ENCODE measurements around the gene IL12RB2. TPM values are rescaled to one million over a fixed set of nuclear protein-coding genes. Genes with fewer than 3 reads are reported as not detected.

The IL12RB2 gene
- 0.98 TPM for total RNA-seq

GRCh38 chr1:67307251-67308060, at the start of gene IL12RB2:
TSS of gene IL12RB2 (plus strand) at chr1:67307873. CDS start at chr1:67320369, 12,496 bp downstream.
- DNase-seq (ENCODE audit: low spot score) = no peak

- no peak for DNase-seq (ENCODE audit: low spot score)
These were observed 46.0 kb upstream of the IL12RB2 start for GRCh38 chr1:67261680-67262079.

- no peak for DNase-seq (ENCODE audit: low spot score)
These were observed 44.9 kb upstream of the IL12RB2 start for GRCh38 chr1:67262735-67263134.

- no peak for DNase-seq (ENCODE audit: low spot score)
These were observed 43.5 kb upstream of the IL12RB2 start for GRCh38 chr1:67264152-67264551.

- no peak for DNase-seq (ENCODE audit: low spot score)
These were observed 42.8 kb upstream of the IL12RB2 start for GRCh38 chr1:67264899-67265298.

- no peak for DNase-seq (ENCODE audit: low spot score)
These were observed 38.6 kb upstream of the IL12RB2 start for GRCh38 chr1:67269061-67269460.

GRCh38 chr1:67270541-67270940, 37.1 kb upstream of the IL12RB2 start:
- DNase-seq (ENCODE audit: low spot score) = no peak

- DNase-seq (ENCODE audit: low spot score) = no peak
These were observed 34.1 kb upstream of the IL12RB2 start for GRCh38 chr1:67273591-67273990.

- DNase-seq (ENCODE audit: low spot score) = no peak
These were observed 32.9 kb upstream of the IL12RB2 start for GRCh38 chr1:67274623-67275325.

- DNase-seq (ENCODE audit: low spot score) = no peak
These were observed 27.0 kb upstream of the IL12RB2 start for GRCh38 chr1:67280696-67281095.

- no peak for DNase-seq (ENCODE audit: low spot score)
These were observed 26.4 kb upstream of the IL12RB2 start for GRCh38 chr1:67281244-67281643.

GRCh38 chr1:67285780-67286488, 21.7 kb upstream of the IL12RB2 start:
- DNase-seq (ENCODE audit: low spot score) = no peak

GRCh38 chr1:67290236-67290635, 17.4 kb upstream of the IL12RB2 start:
- no peak for DNase-seq (ENCODE audit: low spot score)

GRCh38 chr1:67294836-67295617, 12.6 kb upstream of the IL12RB2 start:
- DNase-seq (ENCODE audit: low spot score) = no peak

GRCh38 chr1:67298762-67299161, 8.9 kb upstream of the IL12RB2 start:
- no peak for DNase-seq (ENCODE audit: low spot score)

GRCh38 chr1:67299296-67299695, 8.4 kb upstream of the IL12RB2 start:
- no peak for DNase-seq (ENCODE audit: low spot score)

GRCh38 chr1:67300561-67300960, 7.1 kb upstream of the IL12RB2 start:
- no peak for DNase-seq (ENCODE audit: low spot score)

GRCh38 chr1:67304023-67304422, 3.6 kb upstream of the IL12RB2 start:
- no peak for DNase-seq (ENCODE audit: low spot score)

- DNase-seq (ENCODE audit: low spot score) = no peak
These were observed 1.1 kb upstream of the IL12RB2 start for GRCh38 chr1:67306547-67306946.

GRCh38 chr1:67308136-67308535, 463 bp downstream of the IL12RB2 start:
- DNase-seq (ENCODE audit: low spot score) = no peak

- DNase-seq (ENCODE audit: low spot score) = no peak
These were observed 4.9 kb downstream of the IL12RB2 start for GRCh38 chr1:67312615-67313014.
